IPS-15b (cell line): ENCODE measurements around the gene PUDP.

Experiments
- H3K27me3 ChIP-seq: one replicate; pipeline ENCODE4 v1.6.1; 2013; ENCODE audit warnings: low read length; ENCODE audit not compliant: control insufficient read depth, insufficient read depth
- H3K36me3 ChIP-seq: one replicate; pipeline ENCODE4 v1.6.1; 2013; ENCODE audit warnings: low read length; ENCODE audit not compliant: control insufficient read depth, insufficient read depth
- H3K4me1 ChIP-seq: one replicate; pipeline ENCODE4 v1.6.1; 2013; ENCODE audit warnings: mild to moderate bottlenecking, low read length; ENCODE audit not compliant: control insufficient read depth, insufficient read depth
- H3K4me3 ChIP-seq: one replicate; pipeline ENCODE4 v1.5.1; 2013; ENCODE audit warnings: low read depth, low read length
- H3K9ac ChIP-seq: one replicate; pipeline ENCODE4 v1.6.1; 2013; ENCODE audit warnings: low read depth, mild to moderate bottlenecking, low read length
- H3K9me3 ChIP-seq: one replicate; pipeline ENCODE4 v1.6.1; 2013; ENCODE audit warnings: mild to moderate bottlenecking, low read length; ENCODE audit not compliant: control insufficient read depth, insufficient read depth

Gene PUDP

GRCh38 chrX:7065473-7065872, 82.5 kb downstream of the PUDP start:
- Histone ChIP-seq H3K36me3 (no peaks in the 10 kb centered on the region), H3K9me3 (peaks cover 7% of the 10 kb centered on the region), H3K9ac (no peak overlapping the region), H3K4me1 (no peaks in the 10 kb centered on the region), H3K27me3 (no peaks in the 10 kb centered on the region), H3K4me3 (no peak overlapping the region)

GRCh38 chrX:7062903-7063302, 85.0 kb downstream of the PUDP start:
- no peaks in the 10 kb centered on the region for H3K36me3 ChIP-seq
- H3K4me3 ChIP-seq, result no peak overlapping the region
- no peaks in the 10 kb centered on the region for H3K4me1 ChIP-seq
- no peak overlapping the region for H3K9ac ChIP-seq
- H3K9me3 ChIP-seq, result peaks cover 7% of the 10 kb centered on the region
- H3K27me3 ChIP-seq, result no peaks in the 10 kb centered on the region

GRCh38 chrX:7062276-7062675, 85.7 kb downstream of the PUDP start:
- H3K4me3 ChIP-seq, result no peak overlapping the region
- H3K9ac ChIP-seq, result no peak overlapping the region
- H3K36me3 ChIP-seq, result no peaks in the 10 kb centered on the region
- H3K9me3 ChIP-seq, result peaks cover 6% of the 10 kb centered on the region
- H3K4me1 ChIP-seq, result no peaks in the 10 kb centered on the region
- H3K27me3 ChIP-seq, result no peaks in the 10 kb centered on the region

- Histone ChIP-seq H3K9ac (no peak overlapping the region), H3K9me3 (peaks cover 3% of the 10 kb centered on the region), H3K4me1 (no peaks in the 10 kb centered on the region), H3K4me3 (no peak overlapping the region), H3K36me3 (no peaks in the 10 kb centered on the region), H3K27me3 (no peaks in the 10 kb centered on the region)
Measured at GRCh38 chrX:7061429-7061828, 86.5 kb downstream of the PUDP start.

- Histone ChIP-seq H3K9me3 (no peaks in the 10 kb centered on the region), H3K36me3 (peaks cover 2% of the 10 kb centered on the region), H3K4me1 (no peaks in the 10 kb centered on the region), H3K4me3 (no peak overlapping the region), H3K27me3 (no peaks in the 10 kb centered on the region), H3K9ac (no peak overlapping the region)
Measured at GRCh38 chrX:7060444-7060843, 87.5 kb downstream of the PUDP start.

GRCh38 chrX:7059859-7060258, 88.1 kb downstream of the PUDP start:
- Histone ChIP-seq H3K9me3 (no peaks in the 10 kb centered on the region), H3K9ac (no peak overlapping the region), H3K4me3 (no peak overlapping the region), H3K27me3 (no peaks in the 10 kb centered on the region), H3K4me1 (no peaks in the 10 kb centered on the region), H3K36me3 (peaks cover 2% of the 10 kb centered on the region)

GRCh38 chrX:7059214-7059838, 88.6 kb downstream of the PUDP start:
- Histone ChIP-seq H3K4me3 (no peak overlapping the region), H3K9me3 (no peaks in the 10 kb centered on the region), H3K4me1 (no peaks in the 10 kb centered on the region), H3K27me3 (no peaks in the 10 kb centered on the region), H3K9ac (no peak overlapping the region), H3K36me3 (peaks cover 2% of the 10 kb centered on the region)

GRCh38 chrX:7055386-7056137, 92.4 kb downstream of the PUDP start:
- no peak overlapping the region for H3K4me3 ChIP-seq
- no peaks in the 10 kb centered on the region for H3K27me3 ChIP-seq
- peaks cover 3% of the 10 kb centered on the region for H3K9me3 ChIP-seq
- H3K4me1 ChIP-seq, result no peaks in the 10 kb centered on the region
- H3K36me3 ChIP-seq, result peaks cover 2% of the 10 kb centered on the region
- no peak overlapping the region for H3K9ac ChIP-seq

GRCh38 chrX:7054219-7055216, 93.4 kb downstream of the PUDP start:
- no peaks in the 10 kb centered on the region for H3K27me3 ChIP-seq
- peaks cover 2% of the 10 kb centered on the region for H3K36me3 ChIP-seq
- no peak overlapping the region for H3K4me3 ChIP-seq
- no peak overlapping the region for H3K9ac ChIP-seq
- H3K9me3 ChIP-seq, result peaks cover 3% of the 10 kb centered on the region
- H3K4me1 ChIP-seq, result no peaks in the 10 kb centered on the region

- Histone ChIP-seq H3K4me3 (no peak overlapping the region), H3K36me3 (peaks cover 2% of the 10 kb centered on the region), H3K27me3 (no peaks in the 10 kb centered on the region), H3K9me3 (peaks cover 3% of the 10 kb centered on the region), H3K9ac (no peak overlapping the region), H3K4me1 (no peaks in the 10 kb centered on the region)
Measured at GRCh38 chrX:7052541-7052940, 95.4 kb downstream of the PUDP start.

GRCh38 chrX:7050271-7050670, 97.7 kb downstream of the PUDP start:
- Histone ChIP-seq H3K4me1 (no peaks in the 10 kb centered on the region), H3K9me3 (peaks cover 3% of the 10 kb centered on the region), H3K27me3 (no peaks in the 10 kb centered on the region), H3K36me3 (no peaks in the 10 kb centered on the region), H3K9ac (no peak overlapping the region), H3K4me3 (no peak overlapping the region)
